ENCODE results near the gene BLZF1. TPM values are rescaled to one million over a fixed set of nuclear protein-coding genes. Genes with fewer than 3 reads are reported as not detected.
"Not testable (repeated sequence)": the region's sequence is repeated elsewhere in the genome, so short reads cannot be mapped to it uniquely, and the experiment has no call there.

The BLZF1 gene
- total RNA-seq, 2 donors from 2014 or later = 14.6 to 18.4 TPM

DNA sequence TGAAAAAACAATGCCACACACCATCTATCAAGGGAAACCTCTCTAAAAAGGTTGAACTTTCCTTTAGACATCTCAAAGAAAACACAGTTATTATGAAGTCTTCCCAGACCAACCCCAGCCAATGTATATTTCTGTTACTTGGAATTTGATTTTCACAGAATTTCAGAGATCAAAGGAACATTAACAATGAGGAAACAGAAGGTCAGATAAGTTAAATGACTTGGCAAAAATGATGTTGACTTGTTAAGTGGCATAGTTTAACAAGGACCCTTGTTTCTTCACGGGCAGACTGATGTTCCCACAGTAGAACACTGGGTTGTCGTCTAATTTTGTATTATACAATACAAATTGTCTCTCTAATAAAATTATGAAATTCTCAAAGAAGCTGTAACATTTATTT lies 29.4 kb upstream of the BLZF1 start:
- Histone ChIP-seq H3K27ac (no peak overlapping the region), H3K4me1 (no peaks in the 10 kb centered on the region), H3K36me3 (no peaks in the 10 kb centered on the region), H3K9me3 (no peaks in the 10 kb centered on the region), H3K4me3 (no peak overlapping the region), H3K27me3 (no peaks in the 10 kb centered on the region)
- DNase-seq (ENCODE audit: low spot score) = no peak
- TF ChIP-seq, protein P1, sequence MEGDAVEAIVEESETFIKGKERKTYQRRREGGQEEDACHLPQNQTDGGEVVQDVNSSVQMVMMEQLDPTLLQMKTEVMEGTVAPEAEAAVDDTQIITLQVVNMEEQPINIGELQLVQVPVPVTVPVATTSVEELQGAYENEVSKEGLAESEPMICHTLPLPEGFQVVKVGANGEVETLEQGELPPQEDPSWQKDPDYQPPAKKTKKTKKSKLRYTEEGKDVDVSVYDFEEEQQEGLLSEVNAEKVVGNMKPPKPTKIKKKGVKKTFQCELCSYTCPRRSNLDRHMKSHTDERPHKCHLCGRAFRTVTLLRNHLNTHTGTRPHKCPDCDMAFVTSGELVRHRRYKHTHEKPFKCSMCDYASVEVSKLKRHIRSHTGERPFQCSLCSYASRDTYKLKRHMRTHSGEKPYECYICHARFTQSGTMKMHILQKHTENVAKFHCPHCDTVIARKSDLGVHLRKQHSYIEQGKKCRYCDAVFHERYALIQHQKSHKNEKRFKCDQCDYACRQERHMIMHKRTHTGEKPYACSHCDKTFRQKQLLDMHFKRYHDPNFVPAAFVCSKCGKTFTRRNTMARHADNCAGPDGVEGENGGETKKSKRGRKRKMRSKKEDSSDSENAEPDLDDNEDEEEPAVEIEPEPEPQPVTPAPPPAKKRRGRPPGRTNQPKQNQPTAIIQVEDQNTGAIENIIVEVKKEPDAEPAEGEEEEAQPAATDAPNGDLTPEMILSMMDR (IDR thresholded peaks at IDR 0.05) = no peak

DNA sequence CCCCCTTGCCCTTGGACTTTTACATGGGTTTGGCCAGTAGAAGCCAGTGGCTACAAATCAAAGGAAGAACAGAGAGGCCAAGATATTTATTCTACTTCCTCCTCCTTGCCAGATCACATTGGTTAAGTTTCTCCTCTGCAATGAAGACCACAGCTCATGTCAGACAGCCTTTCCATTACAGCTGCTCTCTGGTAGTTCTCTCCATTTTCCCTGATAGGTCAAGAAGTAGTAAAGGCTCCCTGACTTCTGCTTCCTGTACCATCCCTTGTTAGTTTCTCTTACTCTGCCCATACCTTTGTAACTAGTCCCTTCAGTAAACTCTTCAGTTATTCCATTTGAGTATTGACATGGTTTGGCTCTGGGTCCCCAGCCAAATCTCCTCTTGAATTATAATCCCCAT lies 28.2 kb upstream of the BLZF1 start:
- H3K4me3 ChIP-seq = no peak overlapping the region
- no peaks in the 10 kb centered on the region for H3K27me3 ChIP-seq
- TF ChIP-seq, protein P1 (IDR thresholded peaks at IDR 0.05) = no peak
- H3K9me3 ChIP-seq = no peaks in the 10 kb centered on the region
- no peaks in the 10 kb centered on the region for H3K36me3 ChIP-seq
- no peak for DNase-seq (ENCODE audit: low spot score)
- H3K27ac ChIP-seq = no peak overlapping the region
- H3K4me1 ChIP-seq = no peaks in the 10 kb centered on the region

DNA sequence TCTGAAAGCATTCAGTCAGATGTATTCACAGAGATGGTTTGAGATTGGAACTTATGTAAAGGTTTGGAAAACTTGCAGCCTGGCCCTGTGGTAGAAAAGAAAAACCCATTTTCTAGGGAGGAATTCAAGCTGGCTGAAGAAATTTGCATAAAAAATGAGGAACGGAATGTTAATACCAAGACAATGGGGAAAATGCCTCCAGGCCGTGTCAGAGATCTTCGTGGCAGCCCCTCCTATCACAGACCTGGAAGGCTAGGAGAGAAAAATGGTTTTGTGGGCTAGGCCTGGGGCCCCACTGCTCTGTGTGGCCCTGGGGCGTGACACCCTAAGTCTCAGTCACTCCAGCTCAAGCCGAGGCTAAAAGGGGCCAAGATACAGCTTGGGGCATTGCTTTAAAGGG lies 27.1 kb upstream of the BLZF1 start:
- no peaks in the 10 kb centered on the region for H3K4me1 ChIP-seq
- H3K27ac ChIP-seq = no peak overlapping the region
- H3K27me3 ChIP-seq = no peaks in the 10 kb centered on the region
- DNase-seq (ENCODE audit: low spot score) = no peak
- TF ChIP-seq, protein P1 (IDR thresholded peaks at IDR 0.05) = no peak
- no peak overlapping the region for H3K4me3 ChIP-seq
- H3K36me3 ChIP-seq = no peaks in the 10 kb centered on the region
- no peaks in the 10 kb centered on the region for H3K9me3 ChIP-seq

DNA sequence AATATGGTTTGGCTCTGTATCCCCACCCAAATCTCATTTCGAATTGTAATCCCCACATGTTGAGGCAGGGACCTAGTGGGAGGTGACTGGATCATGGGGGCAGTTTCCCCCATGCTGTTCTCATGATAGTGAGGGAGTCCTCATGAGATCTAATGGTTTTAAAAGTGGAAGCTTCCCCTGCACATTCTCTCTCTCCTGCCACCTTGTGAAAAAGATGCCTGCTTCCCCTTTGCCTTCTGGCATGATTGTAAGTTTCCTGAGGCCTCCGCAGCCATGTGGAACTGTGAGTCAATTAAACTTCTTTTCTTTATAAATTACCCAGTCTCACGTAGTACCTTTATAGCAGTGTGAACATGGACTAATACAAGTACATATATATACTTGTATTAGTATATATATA lies 25.9 kb upstream of the BLZF1 start:
- not testable (repeated sequence) for H3K27me3 ChIP-seq; DNase-seq (ENCODE audit: low spot score); H3K36me3 ChIP-seq

DNA sequence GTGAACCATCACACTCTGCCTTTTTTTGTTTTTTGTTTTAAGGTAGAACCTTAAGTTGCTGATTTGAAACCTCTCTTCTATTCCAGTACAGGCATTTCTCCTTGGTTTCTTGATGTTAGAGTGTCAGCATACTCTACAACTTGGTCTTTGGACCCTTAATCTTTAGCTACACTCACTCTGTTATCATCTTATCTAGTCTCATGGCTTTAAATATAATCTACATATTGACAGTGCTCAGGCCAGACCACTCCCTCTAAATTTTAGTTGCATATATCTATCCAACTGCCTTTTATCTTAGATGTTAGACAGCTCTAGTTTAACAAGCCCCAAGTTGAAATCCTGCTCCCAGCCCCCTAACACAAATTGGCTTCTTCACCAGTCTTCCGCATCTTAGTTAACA lies 22.5 kb upstream of the BLZF1 start:
- DNase-seq (ENCODE audit: low spot score) = no peak
- H3K27ac ChIP-seq = no peak overlapping the region
- TF ChIP-seq, protein P1 (IDR thresholded peaks at IDR 0.05) = no peak
- no peaks in the 10 kb centered on the region for H3K27me3 ChIP-seq
- no peaks in the 10 kb centered on the region for H3K36me3 ChIP-seq
- H3K4me3 ChIP-seq = no peak overlapping the region
- no peaks in the 10 kb centered on the region for H3K9me3 ChIP-seq
- no peaks in the 10 kb centered on the region for H3K4me1 ChIP-seq

More for the DNA sequence above, 25.9 kb upstream of the BLZF1 start:
- H3K4me3 ChIP-seq, H3K27ac ChIP-seq, H3K9me3 ChIP-seq, H3K4me1 ChIP-seq: not testable (repeated sequence)

DNA sequence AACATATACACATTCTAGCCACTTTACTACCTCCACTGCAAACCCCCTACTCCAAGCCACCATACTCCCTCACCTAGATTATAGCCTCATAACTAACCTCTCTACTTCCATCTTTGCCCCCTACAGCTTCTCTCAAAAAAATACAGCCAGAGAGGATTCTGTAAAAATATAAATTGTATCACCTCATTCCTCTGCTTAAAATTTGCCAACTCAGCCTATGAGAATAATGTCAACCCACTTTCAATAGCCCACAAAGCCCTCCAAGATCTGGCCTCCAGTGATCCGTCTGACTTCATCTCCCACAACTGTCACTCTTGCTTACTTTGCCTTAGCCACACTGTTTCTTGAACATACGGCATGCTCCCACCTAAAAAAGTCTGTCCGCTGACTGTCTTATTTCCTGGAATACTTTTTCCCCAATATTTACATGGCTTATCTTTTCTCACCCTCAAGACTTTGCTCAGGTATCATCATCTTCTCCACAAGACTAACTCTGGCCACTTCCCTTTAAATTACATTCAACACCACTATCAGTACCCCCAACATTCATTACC lies 21.9 kb upstream of the BLZF1 start:
- TF ChIP-seq, protein P1 (IDR thresholded peaks at IDR 0.05) = no peak
- Histone ChIP-seq H3K27ac (no peak overlapping the region), H3K4me1 (no peaks in the 10 kb centered on the region), H3K9me3 (no peaks in the 10 kb centered on the region), H3K4me3 (no peak overlapping the region), H3K36me3 (no peaks in the 10 kb centered on the region), H3K27me3 (no peaks in the 10 kb centered on the region)
- no peak for DNase-seq (ENCODE audit: low spot score)

All from right atrium auricular region (tissue), 2 donors.